ENCODE data around the gene GASK1A.

- no peak for TF ChIP-seq CTBP1 (IDR thresholded peaks at IDR 0.05; ENCODE audit: borderline replicate concordance)
- TF ChIP-seq TARDBP (IDR thresholded peaks at IDR 0.05): no peak
- no peak for TF ChIP-seq LEF1 (IDR thresholded peaks at IDR 0.05; ENCODE audit: borderline replicate concordance)
- no peak for TF ChIP-seq L3MBTL2 (conservative IDR thresholded peaks at IDR 0.05)
- TF ChIP-seq FOXM1 (IDR thresholded peaks at IDR 0.05; ENCODE audit: borderline replicate concordance): no peak
- no peak for TF ChIP-seq ELF4 (IDR thresholded peaks at IDR 0.05)
- TF ChIP-seq FOXK2 (IDR thresholded peaks at IDR 0.05): no peak
- TF ChIP-seq SP1 (IDR thresholded peaks at IDR 0.05): no peak
- TF ChIP-seq ZNF384 (IDR thresholded peaks at IDR 0.05): no peak
- no peak for TF ChIP-seq PKNOX1 (IDR thresholded peaks at IDR 0.05)
Observed at GRCh38 chr3:43005981-43006380, 26.9 kb downstream of the GASK1A start.

Data from HEK293T (cell line).